ENCODE measurements around the gene MRTO4. TPM values are rescaled to one million over a fixed set of nuclear protein-coding genes. Genes with fewer than 3 reads are reported as not detected.
A peak's percentile ranks its signal among the peaks of the same experiment; 100 is the strongest.

Gene MRTO4
- total and polyA plus RNA-seq, 7 experiments from 2014 or later: 17.1 to 42.3 (median 22.5) TPM

DNA sequence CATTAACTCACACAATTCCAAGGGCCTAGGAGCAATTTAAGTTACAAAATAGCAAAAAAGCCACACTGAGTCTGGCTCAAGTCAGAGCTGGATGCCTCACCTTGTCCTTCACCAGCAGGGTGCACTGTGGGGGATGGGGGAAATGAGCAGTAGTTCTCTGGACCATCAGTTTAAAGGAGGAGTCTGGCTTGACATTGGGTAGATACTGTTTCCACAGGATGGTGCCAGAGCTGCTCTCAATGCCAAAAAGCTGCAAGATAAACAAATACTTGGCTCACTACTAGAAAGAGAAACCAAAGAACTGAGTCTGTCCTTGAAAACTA, 19.1 kb upstream of the MRTO4 start:
- ATAC-seq: no peak
- peaks cover 0 to 1% (median 0%) of the 10 kb centered on the region in 7 donors for H3K4me1 Mint-ChIP-seq
- no peaks in the 10 kb centered on the region for H3K9me3 Mint-ChIP-seq
- H3K36me3 ChIP-seq (ENCODE audit: control insufficient read depth in 2 of 3, insufficient read depth in 3 of 3, low read length in 3 of 3): peaks cover 16 to 76% (median 17%) of the 10 kb centered on the region in 3 experiments
- no peak for DNase-seq
- H3K4me3 ChIP-seq (ENCODE audit: low read length): no peak overlapping the region
- H3K4me3 Mint-ChIP-seq: no peak overlapping the region
- H3K27ac ChIP-seq (ENCODE audit: low read depth, low read length): no peak overlapping the region
- no peaks in the 10 kb centered on the region for H3K27me3 Mint-ChIP-seq
- H3K27me3 ChIP-seq (ENCODE audit: control insufficient read depth in 2 of 2, insufficient read depth in 2 of 2, low read length in 2 of 2): no peaks in the 10 kb centered on the region
- no peaks in the 10 kb centered on the region for H3K9me3 ChIP-seq (ENCODE audit: control insufficient read depth in 2 of 3, low read length in 3 of 3)
- no peaks in the 10 kb centered on the region for H3K4me1 ChIP-seq (ENCODE audit: control insufficient read depth in 2 of 2, insufficient read depth in 2 of 2, low read length in 2 of 2)
- peaks cover 5 to 41% (median 15%) of the 10 kb centered on the region in 5 donors for H3K36me3 Mint-ChIP-seq
- POLR2A ChIA-PET: interaction anchor here (1.2 kb wide), 1 partner anchor 8 kb away, joined by 4 read pairs; no protein-coding TSS in a partner anchor
- CTCF ChIA-PET: interaction anchor here (1.0 kb wide), 1 partner anchor 10 kb away, joined by 3 read pairs; no protein-coding TSS in a partner anchor
- intact Hi-C loops (cut with micrococcal nuclease): no loop called here
- peak overlapping the region in 1 of 9 donors; percentile 31 for H3K27ac Mint-ChIP-seq

DNA sequence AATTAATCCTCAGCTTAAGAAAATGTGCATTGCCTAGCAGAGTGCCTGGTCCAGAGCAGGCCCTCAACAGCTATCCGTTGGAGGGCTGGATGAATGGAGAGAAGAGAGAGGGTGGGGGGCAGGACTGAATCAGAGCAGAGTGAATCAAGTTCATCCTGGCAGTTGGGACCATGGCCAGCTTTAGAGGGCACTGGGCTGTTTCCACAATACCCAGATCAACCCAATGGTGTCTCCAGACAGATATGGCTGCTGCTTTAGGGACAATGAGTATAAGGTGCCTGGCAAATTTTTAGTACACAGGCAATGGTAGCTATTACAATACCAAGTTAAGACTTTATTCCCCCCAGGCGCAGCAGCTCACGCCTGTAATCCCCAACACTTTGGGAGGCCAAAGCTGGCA, 17.4 kb upstream of the MRTO4 start:
- no peaks in the 10 kb centered on the region for H3K9me3 Mint-ChIP-seq
- Histone ChIP-seq H3K4me1 (ENCODE audit: control insufficient read depth in 2 of 2, insufficient read depth in 2 of 2, low read length in 2 of 2) (no peaks in the 10 kb centered on the region), H3K36me3 (ENCODE audit: control insufficient read depth in 2 of 3, insufficient read depth in 3 of 3, low read length in 3 of 3) (peaks cover 25 to 86% (median 33%) of the 10 kb centered on the region in 3 experiments), H3K9me3 (ENCODE audit: control insufficient read depth in 2 of 3, low read length in 3 of 3) (no peaks in the 10 kb centered on the region), H3K4me3 (ENCODE audit: low read length) (no peak overlapping the region), H3K27ac (ENCODE audit: low read depth, low read length) (no peak overlapping the region), H3K27me3 (ENCODE audit: control insufficient read depth in 2 of 2, insufficient read depth in 2 of 2, low read length in 2 of 2) (no peaks in the 10 kb centered on the region)
- no peaks in the 10 kb centered on the region for H3K27me3 Mint-ChIP-seq
- H3K4me3 Mint-ChIP-seq: no peak overlapping the region
- no peak overlapping the region for H3K27ac Mint-ChIP-seq
- ATAC-seq (no peak), DNase-seq (no peak)
- no peaks in the 10 kb centered on the region for H3K4me1 Mint-ChIP-seq
- intact Hi-C loops (cut with micrococcal nuclease): no loop called here
- ChIA-PET CTCF (interaction anchor here (0.9 kb wide), 1 partner anchor 107 kb away, joined by 3 read pairs; no protein-coding TSS in a partner anchor), POLR2A (interaction anchor here (1.1 kb wide), 1 partner anchor 23 kb away, joined by 4 read pairs; no protein-coding TSS in a partner anchor)
- H3K36me3 Mint-ChIP-seq: peaks cover 7 to 50% (median 15%) of the 10 kb centered on the region in 5 donors

DNA sequence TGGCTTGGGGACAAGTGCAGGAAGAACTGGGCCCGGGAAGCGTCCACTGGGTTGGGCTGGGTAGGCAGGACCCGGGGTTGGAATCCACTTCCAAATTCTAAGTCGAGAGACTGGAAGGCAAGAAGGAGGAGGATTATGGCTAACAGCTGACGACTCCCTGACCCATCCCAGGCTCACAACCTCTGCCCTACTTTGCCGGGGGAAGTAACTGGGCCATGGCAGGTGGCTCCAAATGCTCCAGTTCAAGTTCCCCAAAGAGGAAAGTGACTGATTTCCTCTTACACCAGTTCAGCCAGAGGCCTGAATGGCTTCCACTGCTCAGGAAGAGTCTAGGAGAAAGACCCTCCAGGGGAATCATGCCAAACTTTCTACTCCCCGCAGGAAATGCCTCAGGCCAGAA, 11.7 kb upstream of the MRTO4 start:
- no peaks in the 10 kb centered on the region for H3K9me3 Mint-ChIP-seq
- H3K27ac Mint-ChIP-seq: peak overlapping the region in 1 of 9 donors; percentile 59
- CTCF ChIA-PET: interaction anchor here (1.6 to 2.9 kb wide), 3 partner anchors 60 to 356 kb away, joined by 7 to 15 read pairs (median 8); no protein-coding TSS in a partner anchor
- H3K36me3 Mint-ChIP-seq: peaks cover 0 to 64% (median 15%) of the 10 kb centered on the region in 5 donors
- H3K27ac ChIP-seq (ENCODE audit: low read depth, low read length): no peak overlapping the region
- POLR2A ChIA-PET: interaction anchor here (1.3 to 1.5 kb wide), 2 partner anchors 8 to 29 kb away, joined by 3 to 4 read pairs; no protein-coding TSS in a partner anchor
- no peaks in the 10 kb centered on the region for H3K27me3 ChIP-seq (ENCODE audit: control insufficient read depth in 2 of 2, insufficient read depth in 2 of 2, low read length in 2 of 2)
- no peak for ATAC-seq
- no peak overlapping the region for H3K4me3 ChIP-seq (ENCODE audit: low read length)
- H3K4me1 Mint-ChIP-seq: peaks cover 0 to 4% (median 0%) of the 10 kb centered on the region in 7 donors
- no peaks in the 10 kb centered on the region for H3K4me1 ChIP-seq (ENCODE audit: control insufficient read depth in 2 of 2, insufficient read depth in 2 of 2, low read length in 2 of 2)
- intact Hi-C loops (cut with micrococcal nuclease): loop anchor here in 1 of 2 donors (5.0 kb wide), 2 partner anchors 118 to 338 kb away; partner anchors contain the start of gene ALDH4A1
- no peaks in the 10 kb centered on the region for H3K27me3 Mint-ChIP-seq
- DNase-seq: no peak
- no peaks in the 10 kb centered on the region for H3K9me3 ChIP-seq (ENCODE audit: control insufficient read depth in 2 of 3, low read length in 3 of 3)
- H3K4me3 Mint-ChIP-seq: no peak overlapping the region
- peaks cover 31 to 84% (median 34%) of the 10 kb centered on the region in 3 experiments for H3K36me3 ChIP-seq (ENCODE audit: control insufficient read depth in 2 of 3, insufficient read depth in 3 of 3, low read length in 3 of 3)

DNA sequence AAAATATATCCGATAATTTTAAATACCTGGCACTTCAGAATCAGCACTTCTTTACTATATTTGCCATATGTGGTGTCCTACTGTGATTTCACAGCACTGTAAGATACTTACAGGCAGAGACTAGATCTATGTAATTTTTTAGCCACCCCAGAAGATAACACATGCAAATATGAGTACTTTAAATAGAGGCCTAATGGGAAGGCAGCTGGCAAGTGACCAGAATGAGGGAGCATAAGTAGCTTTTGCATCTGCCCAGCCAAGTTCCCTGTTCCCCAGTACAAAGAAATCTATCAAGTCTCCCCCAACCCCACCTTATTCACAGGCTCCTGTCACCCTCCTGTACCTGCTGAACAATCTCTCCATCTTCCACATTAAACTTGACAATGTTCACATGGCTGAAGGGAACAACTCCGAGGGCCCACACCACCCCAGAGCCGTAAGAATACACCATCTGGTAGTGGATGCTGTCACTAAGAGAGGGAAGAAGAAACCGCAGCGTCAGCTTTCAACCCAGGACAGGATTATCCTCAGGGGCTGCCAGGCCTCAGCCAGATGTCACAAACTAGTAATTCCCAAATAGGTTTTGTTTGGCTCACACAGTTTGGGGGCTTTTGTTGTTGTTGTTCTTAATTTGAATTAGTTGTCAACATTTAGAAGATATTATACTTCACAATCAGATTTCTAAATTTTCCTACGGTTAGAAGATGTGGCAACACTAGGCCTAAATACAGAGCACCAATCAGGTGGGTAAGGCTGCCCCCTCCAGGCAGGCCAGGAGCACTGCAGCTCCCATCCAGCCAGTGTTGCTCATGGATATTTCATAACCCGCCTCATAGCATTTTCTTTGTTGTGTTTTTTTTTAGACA, 10.7 kb upstream of the MRTO4 start:
- Histone ChIP-seq H3K27me3 (ENCODE audit: control insufficient read depth in 2 of 2, insufficient read depth in 2 of 2, low read length in 2 of 2) (no peaks in the 10 kb centered on the region), H3K4me3 (ENCODE audit: low read length) (no peak overlapping the region), H3K9me3 (ENCODE audit: control insufficient read depth in 2 of 3, low read length in 3 of 3) (no peaks in the 10 kb centered on the region), H3K27ac (ENCODE audit: low read depth, low read length) (peak overlapping the region; percentile 36), H3K36me3 (ENCODE audit: control insufficient read depth in 2 of 3, insufficient read depth in 3 of 3, low read length in 3 of 3) (peaks cover 31 to 83% (median 34%) of the 10 kb centered on the region in 3 experiments), H3K4me1 (ENCODE audit: control insufficient read depth in 2 of 2, insufficient read depth in 2 of 2, low read length in 2 of 2) (no peaks in the 10 kb centered on the region)
- DNase-seq (peak; percentile 36 to 79 (median 68)), ATAC-seq (peak; percentile 100)
- Mint-ChIP-seq H3K27me3 (no peaks in the 10 kb centered on the region), H3K9me3 (no peaks in the 10 kb centered on the region), H3K27ac (peak overlapping the region in 5 of 9 donors; percentile 28 to 62 (median 56)), H3K4me1 (peaks cover 0 to 4% (median 0%) of the 10 kb centered on the region in 7 donors), H3K36me3 (peaks cover 0 to 65% (median 15%) of the 10 kb centered on the region in 5 donors), H3K4me3 (no peak overlapping the region)
- ChIA-PET CTCF (interaction anchor here (0.6 to 2.9 kb wide), 6 partner anchors 57 to 357 kb away, joined by 3 to 15 read pairs (median 4); no protein-coding TSS in a partner anchor), POLR2A (interaction anchor here (0.6 to 1.5 kb wide), 5 partner anchors 9 to 121 kb away, joined by 3 to 4 read pairs (median 3); partner anchors contain the start of genes EMC1 and MRTO4)
- intact Hi-C loops (cut with micrococcal nuclease): loop anchor here (1.0 to 5.0 kb wide), 6 partner anchors 10 to 412 kb away; partner anchors contain the start of genes ALDH4A1 (in 1 of the 2), EMC1 (in 1 of the 2) and MRTO4 (in 1 of the 2)

DNA sequence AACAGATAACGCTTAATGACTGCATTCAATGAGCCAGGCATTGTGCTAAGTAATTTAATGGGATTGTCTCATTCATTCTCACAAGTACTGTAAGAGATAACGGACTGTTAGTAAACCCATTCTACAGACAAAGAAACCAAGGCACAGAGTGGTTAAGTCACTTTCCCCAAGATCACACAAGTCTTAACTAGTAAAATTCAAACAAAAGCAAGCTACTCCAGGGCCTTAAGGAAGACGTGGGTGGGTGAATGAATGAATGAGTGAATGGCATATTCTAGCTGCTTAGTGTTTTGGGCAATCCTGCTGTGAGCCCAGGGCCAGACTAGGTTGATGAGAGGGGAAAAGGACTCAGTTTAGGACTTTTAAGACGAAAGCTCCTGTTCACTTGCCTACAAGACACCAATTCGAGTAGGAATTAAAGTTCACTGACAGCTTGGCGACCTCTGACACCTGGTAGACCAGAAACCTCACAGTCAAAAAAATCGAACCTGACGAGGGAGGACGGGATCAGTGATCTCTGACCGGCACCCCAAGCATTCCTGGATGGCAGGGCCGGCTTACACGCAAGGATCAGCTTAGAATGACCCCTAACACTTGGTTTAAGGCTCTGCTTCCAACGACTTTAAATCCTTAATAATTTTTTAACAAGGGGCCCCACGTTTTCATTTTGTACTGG, 838 bp upstream of the MRTO4 start:
- Histone ChIP-seq H3K27ac (ENCODE audit: low read depth, low read length) (peak overlapping the region; percentile 91), H3K36me3 (ENCODE audit: control insufficient read depth in 2 of 3, insufficient read depth in 3 of 3, low read length in 3 of 3) (peaks cover 0 to 23% (median 0%) of the 10 kb centered on the region in 3 experiments), H3K4me3 (ENCODE audit: low read length) (peak overlapping the region; percentile 92), H3K27me3 (ENCODE audit: control insufficient read depth in 2 of 2, insufficient read depth in 2 of 2, low read length in 2 of 2) (no peaks in the 10 kb centered on the region), H3K9me3 (ENCODE audit: control insufficient read depth in 2 of 3, low read length in 3 of 3) (no peaks in the 10 kb centered on the region), H3K4me1 (ENCODE audit: control insufficient read depth in 2 of 2, insufficient read depth in 2 of 2, low read length in 2 of 2) (peaks cover 26 to 30% of the 10 kb centered on the region in 2 donors)
- ChIA-PET CTCF (interaction anchor here (1.2 kb wide), 1 partner anchor 366 kb away, joined by 3 read pairs; no protein-coding TSS in a partner anchor), POLR2A (interaction anchor here (0.8 to 1.6 kb wide), 7 partner anchors 10 to 347 kb away, joined by 3 to 7 read pairs (median 3); partner anchors contain the start of gene UBR4)
- peaks cover 20 to 46% (median 29%) of the 10 kb centered on the region in 7 donors for H3K4me1 Mint-ChIP-seq
- H3K9me3 Mint-ChIP-seq: peaks cover 0 to 1% (median 0%) of the 10 kb centered on the region in 11 donors
- no peak for ATAC-seq
- DNase-seq: no peak
- H3K27ac Mint-ChIP-seq: peak overlapping the region; percentile 91 to 97 (median 95)
- peak overlapping the region; percentile 91 to 98 (median 96) for H3K4me3 Mint-ChIP-seq
- no peaks in the 10 kb centered on the region for H3K27me3 Mint-ChIP-seq
- intact Hi-C loops (cut with micrococcal nuclease): loop anchor here (1.0 to 2.0 kb wide), 11 partner anchors 9 to 550 kb away; partner anchors contain the start of genes UBR4 (in 2 of the 2), AKR7A2 (in 1 of the 2), ALDH4A1 (in 1 of the 2) and CAPZB (in 1 of the 2)
- H3K36me3 Mint-ChIP-seq: peaks cover 0 to 2% (median 0%) of the 10 kb centered on the region in 5 donors

DNA sequence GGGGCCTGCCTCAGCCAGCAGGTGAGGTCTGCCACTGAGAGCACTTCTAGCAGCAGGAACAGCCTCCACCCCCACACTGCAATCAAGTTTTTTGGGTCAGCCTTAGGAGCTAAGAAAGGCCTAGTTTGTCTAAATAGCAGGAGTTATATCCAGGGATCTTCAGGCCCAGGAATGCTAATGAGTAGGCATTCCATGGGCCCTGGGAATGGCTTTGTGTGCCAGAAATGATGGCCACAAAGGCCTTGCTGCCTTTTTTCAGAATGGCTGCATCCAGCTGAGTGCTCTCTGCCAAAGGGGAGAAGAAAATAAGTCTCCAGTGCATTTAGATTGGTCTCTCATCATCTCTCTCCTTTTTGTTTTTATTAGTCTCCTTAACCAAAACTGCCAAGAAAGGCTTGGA, 2.8 kb downstream of the MRTO4 start:
- H3K4me3 Mint-ChIP-seq: no peak overlapping the region
- peaks cover 0 to 14% (median 0%) of the 10 kb centered on the region in 5 donors for H3K36me3 Mint-ChIP-seq
- DNase-seq (no peak), ATAC-seq (no peak)
- H3K9me3 ChIP-seq (ENCODE audit: control insufficient read depth in 2 of 3, low read length in 3 of 3): no peaks in the 10 kb centered on the region
- no peak overlapping the region for H3K4me3 ChIP-seq (ENCODE audit: low read length)
- no peaks in the 10 kb centered on the region for H3K27me3 Mint-ChIP-seq
- no peak overlapping the region for H3K27ac ChIP-seq (ENCODE audit: low read depth, low read length)
- H3K9me3 Mint-ChIP-seq: peaks cover 0 to 1% (median 0%) of the 10 kb centered on the region in 11 donors
- peaks cover 20 to 46% (median 34%) of the 10 kb centered on the region in 7 donors for H3K4me1 Mint-ChIP-seq
- H3K36me3 ChIP-seq (ENCODE audit: control insufficient read depth in 2 of 3, insufficient read depth in 3 of 3, low read length in 3 of 3): peaks cover 0 to 59% (median 0%) of the 10 kb centered on the region in 3 experiments
- H3K27me3 ChIP-seq (ENCODE audit: control insufficient read depth in 2 of 2, insufficient read depth in 2 of 2, low read length in 2 of 2): no peaks in the 10 kb centered on the region
- peak overlapping the region in 1 of 9 donors; percentile 91 for H3K27ac Mint-ChIP-seq
- POLR2A ChIA-PET: no interaction called here
- H3K4me1 ChIP-seq (ENCODE audit: control insufficient read depth in 2 of 2, insufficient read depth in 2 of 2, low read length in 2 of 2): peaks cover 26 to 30% of the 10 kb centered on the region in 2 donors
- CTCF ChIA-PET: interaction anchor here (0.6 to 1.4 kb wide), 2 partner anchors 17 to 125 kb away, joined by 3 read pairs; no protein-coding TSS in a partner anchor
- intact Hi-C loops (cut with micrococcal nuclease): no loop called here
